Brain microvascular endothelial cell (primary cell): ENCODE results near the gene YLPM1.

Experiments used
- DNase-seq: peaks from one replicate; pipeline ENCODE4 v3.0.0-alpha.2; 2020
- H3K27ac ChIP-seq: fragments of 250-450 bp; sonication (Bioruptor Pico); 2 replicates; pipeline ENCODE4 v1.5.1; 2020; ENCODE audit warnings: mild to moderate bottlenecking, moderate library complexity
- H3K27me3 ChIP-seq: fragments of 250-450 bp; sonication (Bioruptor Pico); replicated peaks from 2 replicates; pipeline ENCODE4 v1.5.1; 2020; ENCODE audit warnings: mild to moderate bottlenecking
- H3K36me3 ChIP-seq: fragments of 250-450 bp; sonication (Bioruptor Pico); replicated peaks from 2 replicates; pipeline ENCODE4 v1.5.1; 2020; ENCODE audit warnings: mild to moderate bottlenecking
- H3K4me3 ChIP-seq: 2 replicates; pipeline ENCODE4 v1.5.1; 2011; ENCODE audit warnings: low read depth, mild to moderate bottlenecking, control low read depth, low read length, moderate library complexity
- in situ Hi-C: cut with HindIII; loops from 2 replicates; pipeline ENCODE4 v1.10.0; 2017; ENCODE audit warnings: low sequenced_read_pairs, low pct_ligation_motif_present
- TF ChIP-seq, protein P1 (sequence below): IDR thresholded peaks from 2 replicates; pipeline ENCODE4 v1.5.1; 2011; ENCODE audit warnings: low read depth, mild to moderate bottlenecking, moderate library complexity, low read length, control low read depth, inconsistent platforms; ENCODE audit errors: missing control alignments

The YLPM1 gene

GRCh38 chr14:74793506-74794155, 30.5 kb downstream of the YLPM1 start:
- H3K4me3 ChIP-seq: no peak overlapping the region
- DNase-seq: peak; percentile 8
- TF ChIP-seq, protein P1, sequence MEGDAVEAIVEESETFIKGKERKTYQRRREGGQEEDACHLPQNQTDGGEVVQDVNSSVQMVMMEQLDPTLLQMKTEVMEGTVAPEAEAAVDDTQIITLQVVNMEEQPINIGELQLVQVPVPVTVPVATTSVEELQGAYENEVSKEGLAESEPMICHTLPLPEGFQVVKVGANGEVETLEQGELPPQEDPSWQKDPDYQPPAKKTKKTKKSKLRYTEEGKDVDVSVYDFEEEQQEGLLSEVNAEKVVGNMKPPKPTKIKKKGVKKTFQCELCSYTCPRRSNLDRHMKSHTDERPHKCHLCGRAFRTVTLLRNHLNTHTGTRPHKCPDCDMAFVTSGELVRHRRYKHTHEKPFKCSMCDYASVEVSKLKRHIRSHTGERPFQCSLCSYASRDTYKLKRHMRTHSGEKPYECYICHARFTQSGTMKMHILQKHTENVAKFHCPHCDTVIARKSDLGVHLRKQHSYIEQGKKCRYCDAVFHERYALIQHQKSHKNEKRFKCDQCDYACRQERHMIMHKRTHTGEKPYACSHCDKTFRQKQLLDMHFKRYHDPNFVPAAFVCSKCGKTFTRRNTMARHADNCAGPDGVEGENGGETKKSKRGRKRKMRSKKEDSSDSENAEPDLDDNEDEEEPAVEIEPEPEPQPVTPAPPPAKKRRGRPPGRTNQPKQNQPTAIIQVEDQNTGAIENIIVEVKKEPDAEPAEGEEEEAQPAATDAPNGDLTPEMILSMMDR: peak; percentile 69
- in situ Hi-C loops: no loop called here
- H3K27ac ChIP-seq: no peak overlapping the region
- no peaks in the 10 kb centered on the region for H3K27me3 ChIP-seq
- peaks cover 3% of the 10 kb centered on the region for H3K36me3 ChIP-seq

- no peak for DNase-seq
Measured at GRCh38 chr14:74794947-74795346, 31.8 kb downstream of the YLPM1 start.

DNA sequence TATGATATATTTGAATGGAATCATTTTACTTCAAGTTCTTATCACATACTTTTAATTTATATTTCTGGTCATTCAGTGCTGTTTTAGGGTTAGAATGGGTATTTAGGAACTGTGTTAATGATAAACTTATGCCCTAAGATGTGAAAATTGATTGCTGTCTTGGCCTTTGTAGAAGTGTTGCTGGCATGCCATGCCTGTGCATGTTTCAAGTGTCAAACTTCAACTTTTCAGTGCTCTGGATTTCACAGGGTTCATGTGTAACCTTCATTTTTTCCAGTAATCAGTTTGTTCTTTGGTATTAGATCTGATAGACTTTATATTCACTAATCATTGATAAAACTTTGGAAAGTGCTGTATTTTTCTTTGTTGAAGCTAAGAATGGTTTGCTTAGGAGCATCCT, 36.6 kb downstream of the YLPM1 start:
- in situ Hi-C loops: no loop called here
- H3K27ac ChIP-seq: no peak overlapping the region
- peaks cover 20% of the 10 kb centered on the region for H3K36me3 ChIP-seq
- no peak for DNase-seq
- no peaks in the 10 kb centered on the region for H3K27me3 ChIP-seq
- TF ChIP-seq, protein P1: no peak
- no peak overlapping the region for H3K4me3 ChIP-seq

More at GRCh38 chr14:74794947-74795346, 31.8 kb downstream of the YLPM1 start:
- H3K4me3 ChIP-seq: no peak overlapping the region
- peaks cover 9% of the 10 kb centered on the region for H3K36me3 ChIP-seq
- H3K27ac ChIP-seq: no peak overlapping the region
- in situ Hi-C loops: no loop called here
- H3K27me3 ChIP-seq: no peaks in the 10 kb centered on the region
- TF ChIP-seq, protein P1: no peak

DNA sequence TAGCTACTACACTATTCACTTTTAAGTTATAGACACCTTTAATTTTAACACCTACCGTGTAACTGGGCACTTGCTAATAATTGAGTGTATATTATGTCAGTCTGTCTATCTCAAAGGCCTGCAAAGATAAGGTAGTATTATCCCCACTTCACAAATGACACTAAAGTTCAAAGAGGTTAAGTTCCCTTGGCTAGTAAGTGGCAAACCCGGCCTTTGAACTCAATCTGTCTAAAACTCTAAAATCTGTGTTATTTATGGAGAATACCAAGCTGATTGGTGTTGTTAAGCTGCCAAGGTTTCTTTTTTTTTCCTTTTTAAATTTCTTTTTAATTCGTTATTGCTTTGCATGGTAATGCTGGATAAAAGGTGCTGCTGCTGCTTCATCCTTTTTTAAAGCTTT, 37.7 kb downstream of the YLPM1 start:
- no peak overlapping the region for H3K4me3 ChIP-seq
- TF ChIP-seq, protein P1: no peak
- H3K27me3 ChIP-seq: no peaks in the 10 kb centered on the region
- peaks cover 20% of the 10 kb centered on the region for H3K36me3 ChIP-seq
- in situ Hi-C loops: no loop called here
- no peak for DNase-seq
- H3K27ac ChIP-seq: no peak overlapping the region

GRCh38 chr14:74801396-74801795, 38.3 kb downstream of the YLPM1 start:
- Histone ChIP-seq H3K27me3 (no peaks in the 10 kb centered on the region), H3K4me3 (no peak overlapping the region), H3K27ac (no peak overlapping the region), H3K36me3 (peaks cover 20% of the 10 kb centered on the region)
- TF ChIP-seq, protein P1: no peak
- in situ Hi-C loops: no loop called here
- no peak for DNase-seq

DNA sequence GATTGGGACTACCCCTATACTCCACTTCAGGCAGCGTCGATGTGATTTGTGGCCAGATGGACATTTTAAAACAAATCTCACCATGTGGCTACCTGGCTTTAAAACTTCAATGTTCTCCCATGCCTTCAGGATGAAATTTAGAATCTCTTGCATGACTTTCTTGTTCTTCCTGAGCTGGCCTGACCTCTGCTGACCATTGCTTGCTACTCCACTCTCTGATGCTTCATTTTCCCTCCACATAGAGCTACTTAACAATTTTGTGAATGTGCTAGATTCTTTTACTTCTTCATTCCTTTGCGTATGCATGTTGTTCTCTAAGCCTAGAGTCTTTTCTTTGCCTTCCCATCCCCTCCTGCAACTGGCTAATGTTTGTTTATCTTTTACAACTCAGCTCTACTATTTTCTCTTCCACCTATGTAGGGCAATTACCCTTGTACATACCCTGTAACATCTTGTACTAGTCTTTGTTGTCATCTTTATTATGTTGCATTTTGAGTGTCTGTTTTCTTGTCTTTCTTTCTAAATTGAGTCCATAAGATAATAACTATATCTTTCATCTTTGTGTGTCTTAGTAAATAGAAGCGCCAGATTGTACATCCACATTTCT, 41.2 kb downstream of the YLPM1 start:
- DNase-seq: peak; percentile 40
- H3K36me3 ChIP-seq: peaks cover 14% of the 10 kb centered on the region

More for the DNA sequence above, 41.2 kb downstream of the YLPM1 start:
- H3K27me3 ChIP-seq: no peaks in the 10 kb centered on the region
- TF ChIP-seq, protein P1: peak; percentile 81
- no peak overlapping the region for H3K4me3 ChIP-seq
- in situ Hi-C loops: no loop called here
- H3K27ac ChIP-seq: no peak overlapping the region
